ENCODE data around the gene LPP.

Gene LPP

DNA sequence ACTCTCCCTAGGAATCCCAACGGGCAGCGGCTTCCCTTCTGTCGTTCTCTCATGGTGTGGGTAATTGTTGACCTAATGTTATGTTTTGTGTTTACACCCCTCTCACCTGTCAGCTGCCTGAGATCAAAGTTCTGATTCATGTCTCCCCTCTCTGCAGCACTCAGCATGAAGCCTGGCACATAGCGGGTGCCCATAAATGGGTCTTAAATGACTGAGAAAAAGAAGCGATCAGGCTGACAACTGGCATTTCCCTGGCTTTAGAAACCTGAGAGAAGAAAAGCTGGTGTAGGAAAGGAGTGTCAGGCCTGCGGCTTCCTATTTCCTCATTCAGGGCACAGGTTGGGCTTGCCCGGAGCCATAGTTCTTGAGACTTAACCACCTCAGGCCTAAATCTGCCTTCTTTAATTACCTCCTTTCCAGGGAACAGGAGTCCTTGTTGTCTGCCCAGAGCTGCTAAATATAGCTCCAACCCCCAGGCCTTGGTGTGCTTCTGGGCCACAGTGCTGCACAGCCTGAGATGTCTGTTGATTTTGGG is 31.8 kb downstream of the LPP start:
- TF ChIP-seq, protein P1, sequence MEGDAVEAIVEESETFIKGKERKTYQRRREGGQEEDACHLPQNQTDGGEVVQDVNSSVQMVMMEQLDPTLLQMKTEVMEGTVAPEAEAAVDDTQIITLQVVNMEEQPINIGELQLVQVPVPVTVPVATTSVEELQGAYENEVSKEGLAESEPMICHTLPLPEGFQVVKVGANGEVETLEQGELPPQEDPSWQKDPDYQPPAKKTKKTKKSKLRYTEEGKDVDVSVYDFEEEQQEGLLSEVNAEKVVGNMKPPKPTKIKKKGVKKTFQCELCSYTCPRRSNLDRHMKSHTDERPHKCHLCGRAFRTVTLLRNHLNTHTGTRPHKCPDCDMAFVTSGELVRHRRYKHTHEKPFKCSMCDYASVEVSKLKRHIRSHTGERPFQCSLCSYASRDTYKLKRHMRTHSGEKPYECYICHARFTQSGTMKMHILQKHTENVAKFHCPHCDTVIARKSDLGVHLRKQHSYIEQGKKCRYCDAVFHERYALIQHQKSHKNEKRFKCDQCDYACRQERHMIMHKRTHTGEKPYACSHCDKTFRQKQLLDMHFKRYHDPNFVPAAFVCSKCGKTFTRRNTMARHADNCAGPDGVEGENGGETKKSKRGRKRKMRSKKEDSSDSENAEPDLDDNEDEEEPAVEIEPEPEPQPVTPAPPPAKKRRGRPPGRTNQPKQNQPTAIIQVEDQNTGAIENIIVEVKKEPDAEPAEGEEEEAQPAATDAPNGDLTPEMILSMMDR (IDR thresholded peaks at IDR 0.05; ENCODE audit: control insufficient read depth, insufficient read depth, low read depth, low read length, missing control alignments), result no peak
- no peak for DNase-seq (ENCODE audit: low read depth)
- H3K4me3 ChIP-seq (ENCODE audit: control insufficient read depth, low read depth, low read length), result no peak overlapping the region

DNA sequence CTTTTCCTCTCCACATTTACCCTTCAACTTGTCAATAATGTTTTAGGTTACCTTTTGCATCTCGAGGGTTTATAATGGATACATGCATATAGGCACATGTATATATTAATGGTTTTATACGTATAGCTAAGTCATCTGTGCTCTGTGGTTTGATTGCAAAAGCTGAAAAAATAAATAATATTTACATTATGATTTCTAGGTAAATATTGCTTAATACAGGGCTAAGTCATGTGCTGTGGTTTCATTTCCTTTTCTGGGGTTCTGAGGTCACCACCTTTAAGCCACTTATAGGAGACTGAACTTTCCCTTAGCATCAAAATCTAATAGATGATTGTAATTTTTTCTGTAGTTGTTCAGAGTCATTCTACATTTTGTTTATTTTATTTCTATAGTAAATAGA is 33.1 kb downstream of the LPP start:
- no peak for DNase-seq (ENCODE audit: low read depth)
- TF ChIP-seq, protein P1 (IDR thresholded peaks at IDR 0.05; ENCODE audit: control insufficient read depth, insufficient read depth, low read depth, low read length, missing control alignments), result no peak
- H3K4me3 ChIP-seq (ENCODE audit: control insufficient read depth, low read depth, low read length), result no peak overlapping the region

DNA sequence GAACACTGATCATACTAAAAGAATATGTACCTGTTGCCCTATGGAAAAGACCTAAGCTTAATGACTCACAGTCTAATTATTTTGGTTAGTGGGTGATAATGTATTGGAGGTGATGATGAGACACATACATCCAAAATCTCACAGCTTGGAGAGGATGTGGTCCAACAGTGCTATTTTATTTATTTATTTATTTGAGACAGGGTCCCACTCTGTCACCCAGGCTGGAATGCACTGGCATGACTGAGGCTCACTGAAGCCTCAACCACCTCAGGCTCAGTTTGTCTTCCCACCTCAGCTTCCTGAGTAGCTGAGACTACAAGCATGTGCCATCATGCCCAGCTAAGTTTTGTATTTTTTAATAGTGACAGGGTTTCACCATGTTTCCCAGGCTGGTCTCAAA is 35.0 kb downstream of the LPP start:
- TF ChIP-seq, protein P1 (IDR thresholded peaks at IDR 0.05; ENCODE audit: control insufficient read depth, insufficient read depth, low read depth, low read length, missing control alignments), result no peak
- DNase-seq (ENCODE audit: low read depth), result no peak
- H3K4me3 ChIP-seq (ENCODE audit: control insufficient read depth, low read depth, low read length), result no peak overlapping the region

DNA sequence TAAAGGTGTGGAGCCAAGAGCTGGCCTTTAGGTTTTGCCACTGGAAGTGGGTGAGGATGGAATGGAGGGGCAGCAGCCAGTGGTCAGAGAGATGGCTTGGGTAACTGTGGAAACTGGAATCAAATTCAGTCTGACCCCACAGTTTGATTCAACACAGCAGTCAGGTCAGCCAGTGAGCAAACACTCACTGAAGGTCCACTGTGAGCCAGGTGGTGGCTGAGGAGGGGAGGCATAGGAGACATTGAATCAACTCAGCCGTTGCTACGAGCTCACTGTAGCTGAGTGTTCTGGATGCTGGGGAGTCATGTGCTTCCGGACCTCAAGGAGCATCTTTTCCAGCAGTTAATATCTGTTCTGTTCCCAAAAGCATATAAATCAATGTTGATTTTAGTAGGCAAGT is 37.5 kb downstream of the LPP start:
- TF ChIP-seq, protein P1 (IDR thresholded peaks at IDR 0.05; ENCODE audit: control insufficient read depth, insufficient read depth, low read depth, low read length, missing control alignments), result no peak
- no peak for DNase-seq (ENCODE audit: low read depth)
- H3K4me3 ChIP-seq (ENCODE audit: control insufficient read depth, low read depth, low read length), result no peak overlapping the region

DNA sequence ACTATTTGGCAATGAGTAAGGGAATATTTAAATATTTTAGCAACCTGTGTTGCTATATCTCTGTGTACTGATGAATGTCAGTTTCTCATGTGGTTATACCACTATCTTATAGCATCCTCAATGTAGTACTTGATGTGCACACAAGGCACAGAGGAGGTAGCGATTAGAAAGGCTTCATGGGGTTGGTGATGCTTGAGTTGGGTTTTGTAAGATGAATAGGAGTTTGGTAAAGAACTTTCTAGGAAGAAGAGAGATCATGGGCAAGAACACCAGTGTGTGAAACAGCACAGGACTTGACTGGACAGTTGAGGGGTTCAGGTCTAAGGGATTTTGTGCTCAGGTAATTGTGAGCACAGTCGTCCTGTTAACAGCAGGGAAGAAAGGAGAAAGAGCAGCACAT is 38.1 kb downstream of the LPP start:
- no peak for DNase-seq (ENCODE audit: low read depth)
- no peak overlapping the region for H3K4me3 ChIP-seq (ENCODE audit: control insufficient read depth, low read depth, low read length)
- TF ChIP-seq, protein P1 (IDR thresholded peaks at IDR 0.05; ENCODE audit: control insufficient read depth, insufficient read depth, low read depth, low read length, missing control alignments), result no peak

DNA sequence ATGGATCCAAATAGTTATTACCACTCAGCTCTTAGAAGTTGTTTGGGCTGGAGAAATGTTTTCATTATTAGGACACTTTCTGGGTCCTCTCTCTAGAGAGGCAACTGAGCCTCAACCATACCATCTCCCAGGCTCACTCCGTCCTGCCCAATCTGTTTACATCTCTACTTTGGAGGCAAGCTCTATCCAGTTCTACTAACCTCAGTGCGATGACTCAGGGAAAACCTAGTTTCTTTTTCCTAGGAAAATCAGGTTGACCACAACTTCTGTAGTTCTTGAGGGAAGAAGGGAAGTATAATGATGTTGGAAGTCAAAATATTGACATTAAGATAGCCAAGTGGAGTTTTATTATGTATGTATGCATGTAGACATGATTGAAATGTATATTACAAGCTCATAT is 40.4 kb downstream of the LPP start:
- no peak overlapping the region for H3K4me3 ChIP-seq (ENCODE audit: control insufficient read depth, low read depth, low read length)
- TF ChIP-seq, protein P1 (IDR thresholded peaks at IDR 0.05; ENCODE audit: control insufficient read depth, insufficient read depth, low read depth, low read length, missing control alignments), result no peak
- DNase-seq (ENCODE audit: low read depth), result no peak

All from AG09309 (cell line).